ENCODE results near the gene DAO.
A peak's percentile ranks its signal among the peaks of the same experiment; 100 is the strongest.
"Not testable (repeated sequence)": the region's sequence is repeated elsewhere in the genome, so short reads cannot be mapped to it uniquely, and the experiment has no call there.

The DAO gene

GRCh38 chr12:108879615-108880254 lies at the start of gene DAO:
TSS of gene DAO (plus strand) at chr12:108880092. CDS start at chr12:108885007, 4,915 bp downstream.
- no peak for DNase-seq (ENCODE audit: low read depth)

GRCh38 chr12:108831309-108831991 lies 48.4 kb upstream of the DAO start:
- no peak for DNase-seq (ENCODE audit: low read depth)

GRCh38 chr12:108832208-108832607 lies 47.7 kb upstream of the DAO start:
- DNase-seq (ENCODE audit: low read depth): no peak

GRCh38 chr12:108832730-108833354 lies 47.0 kb upstream of the DAO start:
- DNase-seq (ENCODE audit: low read depth): peak; percentile 89

- peak; percentile 74 for DNase-seq (ENCODE audit: low read depth)
Measured at GRCh38 chr12:108833355-108833733, 46.5 kb upstream of the DAO start.

- DNase-seq (ENCODE audit: low read depth): peak; percentile 83
Measured at GRCh38 chr12:108833757-108834472, 46.0 kb upstream of the DAO start.

GRCh38 chr12:108835860-108836634 lies 43.8 kb upstream of the DAO start:
- no peak for DNase-seq (ENCODE audit: low read depth)

- no peak for DNase-seq (ENCODE audit: low read depth)
Measured at GRCh38 chr12:108837239-108837638, 42.7 kb upstream of the DAO start.

GRCh38 chr12:108837680-108838079 lies 42.2 kb upstream of the DAO start:
- no peak for DNase-seq (ENCODE audit: low read depth)

- DNase-seq (ENCODE audit: low read depth): peak; percentile 100
Measured at GRCh38 chr12:108838194-108839017, 41.5 kb upstream of the DAO start.

- DNase-seq (ENCODE audit: low read depth): peak; percentile 97
Measured at GRCh38 chr12:108839018-108839889, 40.6 kb upstream of the DAO start.

GRCh38 chr12:108839890-108840230 lies 40.0 kb upstream of the DAO start:
- DNase-seq (ENCODE audit: low read depth): no peak

GRCh38 chr12:108840605-108841332 lies 39.1 kb upstream of the DAO start:
- DNase-seq (ENCODE audit: low read depth): no peak

GRCh38 chr12:108841825-108842224 lies 38.1 kb upstream of the DAO start:
- DNase-seq (ENCODE audit: low read depth): not testable (repeated sequence)

- no peak for DNase-seq (ENCODE audit: low read depth)
Measured at GRCh38 chr12:108842361-108842760, 37.5 kb upstream of the DAO start.

- DNase-seq (ENCODE audit: low read depth): no peak
Measured at GRCh38 chr12:108843187-108843586, 36.7 kb upstream of the DAO start.

- no peak for DNase-seq (ENCODE audit: low read depth)
Measured at GRCh38 chr12:108845696-108846095, 34.2 kb upstream of the DAO start.

- DNase-seq (ENCODE audit: low read depth): peak; percentile 90
Measured at GRCh38 chr12:108846290-108846701, 33.6 kb upstream of the DAO start.

- DNase-seq (ENCODE audit: low read depth): no peak
Measured at GRCh38 chr12:108847705-108848104, 32.2 kb upstream of the DAO start.
